Thyroid gland (tissue), 4 donors: Measurements from ENCODE around the gene PLCB3. TPM values are rescaled to one million over a fixed set of nuclear protein-coding genes. Genes with fewer than 3 reads are reported as not detected.
A peak's percentile ranks its signal among the peaks of the same experiment; 100 is the strongest.

Experiments
- DNase-seq, 2 donors: peaks; one replicate each; pipeline ENCODE4 v3.0.0-alpha.2; 2019
- H3K27ac ChIP-seq, 3 donors: fragments of 200-600 bp; sonication (generic); 1 replicate in 2 of 3; 2 replicates in 1 of 3; pipeline ENCODE4 v1.5.1; 2016 to 2019; ENCODE audit warnings: mild to moderate bottlenecking in 1 of 3, moderate library complexity in 1 of 3
- H3K27me3 ChIP-seq: fragments of 200-600 bp; sonication (generic); one replicate; pipeline ENCODE4 v1.5.1; 2019
- H3K36me3 ChIP-seq, 2 donors: fragments of 200-600 bp; sonication (generic); one replicate each; pipeline ENCODE4 v1.5.1; 2016 to 2019
- H3K4me1 ChIP-seq, 2 donors: fragments of 200-600 bp; sonication (generic); one replicate each; pipeline ENCODE4 v1.5.1; 2017 to 2019
- H3K4me3 ChIP-seq, 3 donors: fragments of 200-600 bp; sonication (generic); replicated peaks in 1 of 3; 1 replicate in 2 of 3; 2 replicates in 1 of 3; pipeline ENCODE4 v1.5.1; 2016; ENCODE audit warnings: mild to moderate bottlenecking in 1 of 3
- H3K9me3 ChIP-seq: fragments of 200-600 bp; sonication (generic); one replicate; pipeline ENCODE4 v1.5.1; 2017
- POLR2A ChIP-seq, 2 donors: fragments of 450-650 bp; IDR thresholded peaks; one replicate each; pipeline ENCODE4 v1.6.1; 2017; ENCODE audit warnings: antibody characterized with exemption in 2 of 2, mild to moderate bottlenecking in 2 of 2, moderate library complexity in 1 of 2
- WGBS, 2 donors: methylation state at CpG; one replicate each; pipeline ENCODE4 v1.1.5; 2017; 5-methylcytosine and 5-hydroxymethylcytosine counted together
- intact Hi-C: fragments of 100-400 bp; cut with DNase I; formaldehyde crosslinking; loops from one replicate; pipeline ENCODE4 v1.15.1; 2023
- total RNA-seq, 4 donors: library from RNA; depleted of rRNA; stranded (reverse); fragments of >200 nt; gene quantifications; one replicate each; pipeline ENCODE4 v1.2.3, GENCODE V29; 2016
- TF ChIP-seq, protein P1 (sequence below), 6 experiments: fragments of 200-600 bp in 3 of 6; fragments of 450-650 bp in 3 of 6; sonication (generic) in 3 of 6; IDR thresholded peaks; one replicate each; pipeline ENCODE4 v1.5.1; 2016 to 2019; ENCODE audit warnings: antibody characterized with exemption in 6 of 6, mild to moderate bottlenecking in 2 of 6, inconsistent platforms in 1 of 6, moderate library complexity in 1 of 6

Gene PLCB3
- total RNA-seq, 4 donors from 2014 or later: 18.8 to 39.2 (median 23.5) TPM

GRCh38 chr11:64265176-64266160 lies 14.1 kb downstream of the PLCB3 start:
- Histone ChIP-seq H3K27me3 (no peaks in the 10 kb centered on the region), H3K36me3 (peaks cover 16% of the 10 kb centered on the region in 2 donors), H3K4me3 (no peak overlapping the region), H3K27ac (no peak overlapping the region), H3K9me3 (no peaks in the 10 kb centered on the region), H3K4me1 (peaks cover 18 to 26% of the 10 kb centered on the region in 2 donors)
- TF ChIP-seq, protein P1, sequence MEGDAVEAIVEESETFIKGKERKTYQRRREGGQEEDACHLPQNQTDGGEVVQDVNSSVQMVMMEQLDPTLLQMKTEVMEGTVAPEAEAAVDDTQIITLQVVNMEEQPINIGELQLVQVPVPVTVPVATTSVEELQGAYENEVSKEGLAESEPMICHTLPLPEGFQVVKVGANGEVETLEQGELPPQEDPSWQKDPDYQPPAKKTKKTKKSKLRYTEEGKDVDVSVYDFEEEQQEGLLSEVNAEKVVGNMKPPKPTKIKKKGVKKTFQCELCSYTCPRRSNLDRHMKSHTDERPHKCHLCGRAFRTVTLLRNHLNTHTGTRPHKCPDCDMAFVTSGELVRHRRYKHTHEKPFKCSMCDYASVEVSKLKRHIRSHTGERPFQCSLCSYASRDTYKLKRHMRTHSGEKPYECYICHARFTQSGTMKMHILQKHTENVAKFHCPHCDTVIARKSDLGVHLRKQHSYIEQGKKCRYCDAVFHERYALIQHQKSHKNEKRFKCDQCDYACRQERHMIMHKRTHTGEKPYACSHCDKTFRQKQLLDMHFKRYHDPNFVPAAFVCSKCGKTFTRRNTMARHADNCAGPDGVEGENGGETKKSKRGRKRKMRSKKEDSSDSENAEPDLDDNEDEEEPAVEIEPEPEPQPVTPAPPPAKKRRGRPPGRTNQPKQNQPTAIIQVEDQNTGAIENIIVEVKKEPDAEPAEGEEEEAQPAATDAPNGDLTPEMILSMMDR (IDR thresholded peaks at IDR 0.05): no peak
- no peak for TF ChIP-seq POLR2A (IDR thresholded peaks at IDR 0.05)
- intact Hi-C loops: no loop called here
- DNase-seq: no peak
- 93 to 94% methylated on average over 26 to 32 of the region's 35 CpGs for WGBS, 2 donors

DNA sequence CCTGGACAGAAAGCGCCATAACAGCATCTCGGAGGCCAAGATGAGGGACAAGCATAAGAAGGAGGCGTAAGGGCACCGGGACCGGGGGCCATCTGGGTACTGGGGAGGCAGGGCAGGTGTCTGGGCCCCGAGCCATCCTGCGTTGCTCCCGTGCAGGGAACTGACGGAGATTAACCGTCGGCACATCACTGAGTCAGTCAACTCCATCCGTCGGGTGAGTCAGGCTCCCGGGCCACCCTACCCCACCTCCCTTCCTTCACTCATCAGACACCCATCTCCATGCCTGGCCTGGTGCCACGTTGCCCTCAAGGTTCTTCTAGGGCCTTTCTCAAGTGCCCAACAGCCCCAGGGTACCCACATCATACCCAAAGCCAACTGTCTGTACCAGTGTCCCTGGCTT lies 15.0 kb downstream of the PLCB3 start:
- WGBS, 2 donors: 84 to 94% methylated on average over 14 to 15 of the region's 15 CpGs
- no peak overlapping the region for H3K27ac ChIP-seq

GRCh38 chr11:64267207-64267945 lies 16.0 kb downstream of the PLCB3 start:
- intact Hi-C loops: no loop called here
- no peaks in the 10 kb centered on the region for H3K27me3 ChIP-seq
- DNase-seq: peak; percentile 60
- H3K9me3 ChIP-seq: no peaks in the 10 kb centered on the region
- TF ChIP-seq POLR2A (IDR thresholded peaks at IDR 0.05): peak in 1 of 2 donors; percentile 22
- TF ChIP-seq, protein P1 (IDR thresholded peaks at IDR 0.05): no peak
- H3K27ac ChIP-seq: peak overlapping the region; percentile 95 to 99 (median 96)
- WGBS, 2 donors: 63 to 74% methylated on average over 18 to 19 of the region's 27 CpGs
- H3K36me3 ChIP-seq: peaks cover 11 to 13% of the 10 kb centered on the region in 2 donors
- H3K4me1 ChIP-seq: peaks cover 26 to 32% of the 10 kb centered on the region in 2 donors
- no peak overlapping the region for H3K4me3 ChIP-seq

More for the DNA sequence above, 15.0 kb downstream of the PLCB3 start:
- Histone ChIP-seq H3K4me3 (no peak overlapping the region), H3K27me3 (no peaks in the 10 kb centered on the region), H3K4me1 (peaks cover 18 to 26% of the 10 kb centered on the region in 2 donors), H3K9me3 (no peaks in the 10 kb centered on the region), H3K36me3 (peaks cover 16% of the 10 kb centered on the region in 2 donors)
- TF ChIP-seq POLR2A (IDR thresholded peaks at IDR 0.05): no peak
- TF ChIP-seq, protein P1 (IDR thresholded peaks at IDR 0.05): no peak
- intact Hi-C loops: no loop called here
- DNase-seq: no peak

DNA sequence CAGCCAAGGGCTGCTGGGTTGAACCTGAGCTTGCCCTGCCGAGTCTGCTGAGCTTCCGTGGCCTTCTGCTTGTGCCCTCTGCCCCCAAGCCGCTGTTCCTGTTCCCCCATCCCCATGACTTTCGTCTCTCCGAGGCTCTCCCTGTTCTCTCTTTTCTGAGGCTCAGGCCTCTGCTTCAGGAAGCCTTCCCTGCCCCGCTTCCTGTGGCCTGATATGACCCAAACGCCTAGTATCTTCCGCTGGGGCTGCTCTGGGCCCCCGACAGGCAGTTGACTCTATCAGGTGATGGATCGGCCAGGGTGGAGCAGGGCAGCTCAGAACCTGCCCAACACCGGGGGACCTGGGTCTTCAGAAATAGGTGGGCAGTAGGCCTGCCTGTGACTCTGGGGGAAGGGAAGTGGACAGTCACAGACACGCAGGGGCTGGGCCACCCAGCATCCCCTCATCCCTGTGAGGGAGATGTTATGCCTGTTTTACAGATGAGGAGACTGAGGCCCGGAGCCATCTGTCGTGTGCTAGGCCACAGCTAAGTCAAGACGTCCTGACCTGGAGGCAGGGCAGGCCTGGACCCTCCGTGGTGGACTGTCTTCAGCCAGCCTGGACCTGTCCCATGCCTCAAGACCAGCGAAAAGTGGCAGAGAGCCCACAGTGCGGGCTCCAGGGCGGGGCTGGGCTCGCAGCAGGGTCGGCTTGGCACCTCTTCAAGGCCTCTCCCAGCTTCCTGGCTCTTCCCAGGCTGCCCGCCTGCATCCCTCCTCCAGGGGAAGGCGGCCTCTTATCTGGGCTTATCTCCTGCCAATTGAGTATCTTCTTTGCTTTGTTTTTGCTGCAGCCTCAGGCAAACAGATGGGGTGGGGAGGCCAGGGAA lies 16.9 kb downstream of the PLCB3 start:
- Histone ChIP-seq H3K4me1 (peaks cover 26 to 32% of the 10 kb centered on the region in 2 donors), H3K27me3 (no peaks in the 10 kb centered on the region), H3K36me3 (peaks cover 5% of the 10 kb centered on the region in 2 donors), H3K9me3 (no peaks in the 10 kb centered on the region), H3K4me3 (peak overlapping the region in 1 of 3 donors; percentile 80), H3K27ac (peak overlapping the region; percentile 95 to 99 (median 96))
- intact Hi-C loops: no loop called here
- 64 to 70% methylated on average over 13 to 19 of the region's 23 CpGs for WGBS, 2 donors
- TF ChIP-seq, protein P1 (IDR thresholded peaks at IDR 0.05): no peak
- TF ChIP-seq POLR2A (IDR thresholded peaks at IDR 0.05): no peak
- DNase-seq: peak; percentile 44
